Fibroblast of pulmonary artery (primary cell): ENCODE data around the gene CLEC17A.
A peak's percentile ranks its signal among the peaks of the same experiment; 100 is the strongest.
"Not testable (repeated sequence)": the region's sequence is repeated elsewhere in the genome, so short reads cannot be mapped to it uniquely, and the experiment has no call there.

Source experiments
- DNase-seq: peaks from one replicate; pipeline ENCODE4 v3.0.0-alpha.2; 2010; ENCODE audit warnings: low read depth
- H3K4me3 ChIP-seq: replicated peaks from 2 replicates; pipeline ENCODE4 v1.5.1; 2011; ENCODE audit warnings: low read depth, mild to moderate bottlenecking, control low read depth, low read length, moderate library complexity
- TF ChIP-seq, protein P1 (sequence below): IDR thresholded peaks from 2 replicates; pipeline ENCODE4 v1.5.1; 2011; ENCODE audit warnings: mild to moderate bottlenecking, control low read depth, low read length, inconsistent platforms; ENCODE audit errors: missing control alignments

CLEC17A gene, protein sequence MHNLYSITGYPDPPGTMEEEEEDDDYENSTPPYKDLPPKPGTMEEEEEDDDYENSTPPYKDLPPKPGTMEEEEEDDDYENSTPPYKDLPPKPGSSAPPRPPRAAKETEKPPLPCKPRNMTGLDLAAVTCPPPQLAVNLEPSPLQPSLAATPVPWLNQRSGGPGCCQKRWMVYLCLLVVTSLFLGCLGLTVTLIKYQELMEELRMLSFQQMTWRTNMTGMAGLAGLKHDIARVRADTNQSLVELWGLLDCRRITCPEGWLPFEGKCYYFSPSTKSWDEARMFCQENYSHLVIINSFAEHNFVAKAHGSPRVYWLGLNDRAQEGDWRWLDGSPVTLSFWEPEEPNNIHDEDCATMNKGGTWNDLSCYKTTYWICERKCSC

DNA sequence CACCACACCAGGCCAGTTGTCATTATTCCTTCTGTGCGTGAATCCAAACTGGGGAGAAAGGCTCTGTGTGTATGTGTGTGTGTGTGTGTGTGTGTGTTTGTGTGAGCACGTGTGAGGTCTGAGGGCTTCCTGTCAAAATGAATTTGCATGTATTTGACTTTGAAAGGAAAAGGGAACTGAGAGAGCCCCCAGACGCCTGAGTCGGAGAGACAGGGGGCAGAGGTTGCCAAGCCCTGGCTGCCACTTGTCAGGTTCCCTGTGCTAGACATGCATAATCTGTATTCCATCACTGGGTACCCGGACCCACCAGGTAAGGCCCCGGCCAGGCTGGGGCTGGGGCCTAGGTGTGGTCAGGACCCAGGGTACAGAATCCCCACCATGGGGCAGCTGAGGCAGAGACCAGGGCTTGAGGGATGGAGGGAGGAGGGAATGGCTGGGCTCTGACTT lies at the start of gene CLEC17A:
Gene CLEC17A (plus strand): TSS at position 191 of the 447 bp plus-strand sequence. CDS start 77 bp downstream, at position 268.
- DNase-seq, result no peak
- TF ChIP-seq, protein P1, sequence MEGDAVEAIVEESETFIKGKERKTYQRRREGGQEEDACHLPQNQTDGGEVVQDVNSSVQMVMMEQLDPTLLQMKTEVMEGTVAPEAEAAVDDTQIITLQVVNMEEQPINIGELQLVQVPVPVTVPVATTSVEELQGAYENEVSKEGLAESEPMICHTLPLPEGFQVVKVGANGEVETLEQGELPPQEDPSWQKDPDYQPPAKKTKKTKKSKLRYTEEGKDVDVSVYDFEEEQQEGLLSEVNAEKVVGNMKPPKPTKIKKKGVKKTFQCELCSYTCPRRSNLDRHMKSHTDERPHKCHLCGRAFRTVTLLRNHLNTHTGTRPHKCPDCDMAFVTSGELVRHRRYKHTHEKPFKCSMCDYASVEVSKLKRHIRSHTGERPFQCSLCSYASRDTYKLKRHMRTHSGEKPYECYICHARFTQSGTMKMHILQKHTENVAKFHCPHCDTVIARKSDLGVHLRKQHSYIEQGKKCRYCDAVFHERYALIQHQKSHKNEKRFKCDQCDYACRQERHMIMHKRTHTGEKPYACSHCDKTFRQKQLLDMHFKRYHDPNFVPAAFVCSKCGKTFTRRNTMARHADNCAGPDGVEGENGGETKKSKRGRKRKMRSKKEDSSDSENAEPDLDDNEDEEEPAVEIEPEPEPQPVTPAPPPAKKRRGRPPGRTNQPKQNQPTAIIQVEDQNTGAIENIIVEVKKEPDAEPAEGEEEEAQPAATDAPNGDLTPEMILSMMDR, result no peak
- no peak within 1 kb of the TSS for H3K4me3 ChIP-seq

DNA sequence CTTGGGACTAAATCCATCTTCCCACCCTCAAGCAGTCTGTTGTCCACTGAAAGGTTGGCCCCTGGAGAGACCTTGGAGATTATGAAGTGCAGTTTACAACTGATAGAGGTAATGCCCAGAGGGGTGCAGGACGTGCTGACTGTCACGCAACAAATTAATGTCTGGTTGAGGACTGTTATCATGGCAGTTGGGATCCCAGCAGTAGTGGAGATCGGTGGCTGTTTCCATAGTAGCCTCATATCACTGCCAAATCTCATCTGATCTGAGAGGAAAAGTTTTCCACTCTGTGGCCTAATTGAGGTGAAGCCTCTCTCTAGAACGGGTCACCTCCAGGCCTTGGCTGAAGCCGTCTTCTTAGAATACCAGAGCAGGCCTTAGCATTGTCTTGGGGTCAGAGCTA lies 49.4 kb upstream of the CLEC17A start:
- H3K4me3 ChIP-seq, result no peak overlapping the region
- TF ChIP-seq, protein P1, result no peak
- no peak for DNase-seq

DNA sequence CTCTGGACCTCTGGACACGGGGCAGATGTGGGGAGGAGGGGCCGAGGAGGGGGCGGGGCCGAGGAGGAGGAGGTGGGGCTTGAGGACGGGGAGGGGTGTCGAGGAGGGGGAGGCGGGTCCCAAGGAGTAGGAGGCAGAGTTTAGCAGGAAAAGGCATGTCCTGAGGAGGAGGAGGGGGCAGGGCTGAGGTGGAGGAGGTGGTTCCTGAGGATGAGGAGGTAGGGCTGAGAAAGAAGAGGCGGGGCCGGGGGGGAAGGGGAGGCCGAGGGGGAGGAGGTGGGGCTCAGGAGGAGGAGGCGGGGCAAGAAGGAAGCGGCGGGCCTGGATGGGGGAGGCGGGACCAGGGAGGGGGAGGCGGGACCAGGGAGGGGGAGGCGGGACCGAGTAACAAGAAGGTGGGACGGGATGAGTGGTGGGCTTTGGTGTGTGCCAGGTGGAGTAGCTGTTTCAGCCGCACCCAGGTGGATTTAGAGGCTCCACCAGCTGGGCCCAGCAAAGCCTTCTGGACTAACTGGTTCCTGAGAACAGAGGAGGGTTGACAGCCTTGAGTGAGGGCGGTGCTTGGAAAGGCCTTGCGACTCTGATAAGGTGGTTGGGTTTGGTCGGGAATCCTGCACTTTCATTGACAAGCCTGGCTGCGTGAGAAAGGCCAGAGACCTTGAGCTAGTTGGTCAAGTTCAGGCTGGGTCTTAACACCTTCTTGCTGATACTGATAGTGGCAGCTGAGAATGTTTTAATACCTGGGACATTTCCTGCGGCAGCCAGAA lies 45.8 kb upstream of the CLEC17A start:
- TF ChIP-seq, protein P1, result no peak
- DNase-seq, result peak; percentile 89
- H3K4me3 ChIP-seq, result peak overlapping the region; percentile 43

DNA sequence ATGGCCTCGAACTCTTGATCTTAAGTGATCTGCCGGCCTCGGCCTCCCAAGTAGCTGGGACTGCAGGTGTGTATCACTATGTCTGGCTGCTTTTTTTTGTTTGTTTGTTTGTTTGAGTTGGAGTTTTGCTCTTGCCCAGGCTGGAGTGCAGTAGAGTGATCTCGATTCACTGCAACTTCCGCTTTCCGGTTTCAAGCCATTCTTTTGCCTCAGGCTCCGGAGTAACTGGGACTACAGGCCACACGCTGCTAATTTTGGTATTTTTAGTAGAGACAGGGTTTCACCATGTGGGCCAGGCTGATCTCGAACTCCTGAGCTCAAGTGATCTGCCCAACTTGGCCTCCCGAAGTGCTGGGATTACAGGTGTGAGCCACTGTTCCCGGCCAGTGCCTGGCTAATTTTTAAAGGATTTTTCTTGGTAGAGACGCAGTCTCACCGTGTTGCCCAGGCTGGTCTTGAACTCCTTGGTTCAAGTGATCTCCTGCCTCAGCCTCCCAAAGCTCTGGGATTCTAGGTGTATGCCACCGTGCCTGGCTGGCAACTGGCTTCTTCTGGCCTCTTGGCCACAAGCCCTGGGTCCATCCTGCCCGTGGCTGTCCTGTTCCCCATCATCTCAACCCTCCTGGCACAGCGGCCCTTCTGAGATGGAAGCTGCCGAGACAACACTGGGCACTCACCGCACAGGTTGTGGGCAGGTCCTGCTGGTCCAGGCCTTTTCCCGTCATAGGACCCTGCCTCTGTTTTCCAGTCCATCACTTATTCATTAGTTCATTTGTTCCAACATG lies 42.0 kb upstream of the CLEC17A start:
- DNase-seq, result no peak
- no peak overlapping the region for H3K4me3 ChIP-seq
- TF ChIP-seq, protein P1, result no peak

DNA sequence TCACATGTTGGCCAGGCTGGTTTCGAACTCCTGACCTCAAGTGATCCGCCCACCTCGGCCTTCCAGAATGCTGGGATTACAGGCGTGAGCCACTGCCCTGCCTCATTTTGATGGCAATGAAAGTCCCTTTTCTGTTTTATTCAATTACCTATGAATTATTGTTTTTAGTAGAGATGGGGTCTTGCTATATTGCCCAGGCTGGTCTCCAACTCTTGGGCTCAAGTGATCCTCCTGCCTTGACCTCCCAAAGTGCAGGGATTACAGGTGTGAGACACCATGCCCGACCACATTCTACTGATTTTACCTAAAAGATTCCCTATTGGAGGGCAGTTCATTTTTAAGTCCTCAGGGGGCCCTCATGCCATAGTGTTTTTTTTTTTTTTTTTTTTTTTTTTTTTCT lies 40.9 kb upstream of the CLEC17A start:
- not testable (repeated sequence) for H3K4me3 ChIP-seq, DNase-seq

DNA sequence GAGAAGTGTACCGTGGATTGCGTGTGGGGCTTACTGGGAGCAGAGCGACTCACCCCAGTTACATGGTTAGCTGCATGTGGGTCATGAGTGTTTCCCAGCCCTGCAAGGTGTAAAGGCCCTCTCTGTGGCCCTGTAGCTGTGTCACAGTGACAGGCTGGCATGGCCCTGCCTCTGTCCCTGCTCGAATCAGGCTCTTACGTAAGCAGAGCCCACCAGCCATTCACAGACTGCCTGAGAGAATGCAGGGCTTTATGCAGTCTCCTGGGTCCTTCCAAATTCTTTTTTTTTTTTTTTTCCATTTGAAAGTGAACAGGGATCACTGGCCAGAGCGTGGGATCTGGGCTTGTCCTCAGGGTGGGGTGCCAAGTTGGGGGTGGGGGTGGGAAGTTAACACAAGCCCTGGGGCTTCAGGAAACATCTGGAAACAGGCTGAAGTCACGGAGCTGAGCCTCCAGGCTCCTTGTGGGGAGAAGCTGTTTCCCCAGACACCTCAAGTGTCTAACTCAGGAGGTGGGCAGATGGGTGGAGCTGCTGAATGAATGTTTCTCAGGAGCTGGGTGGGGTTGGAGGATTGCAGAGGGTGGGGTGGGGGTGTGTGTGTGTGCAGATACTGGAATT lies 40.1 kb upstream of the CLEC17A start:
- H3K4me3 ChIP-seq, result no peak overlapping the region
- TF ChIP-seq, protein P1, result no peak
- DNase-seq, result peak; percentile 30
